K562 (cell line): ENCODE results near the gene OST4. TPM values are rescaled to one million over a fixed set of nuclear protein-coding genes. Genes with fewer than 3 reads are reported as not detected.

ENCODE experiments used
- ATAC-seq: fragments of 200-7000 bp; cut with Tn5 transposase; 3 replicates; pipeline ENCODE4 v1.9.1; 2020; ENCODE audit warnings: moderate library complexity
- BruUV-seq: library from RNA; stranded (reverse); fragments of 400-500 nt; replicated peaks from 2 replicates; lab custom pipeline; 2021; lab: Mats Ljungman, UMichigan
- CTCF ChIA-PET: fragments of 300-600 bp; formaldehyde crosslinking; extraction: SDS; loops from one replicate; lab custom pipeline; 2021; ENCODE audit warnings: low intra/inter-chr PET ratio; lab: Yijun Ruan, JAX
- POLR2A ChIA-PET: fragments of 300-600, 350-650 bp; sonication (Branson Sonifier 250); formaldehyde crosslinking; extraction: SDS; loops from one replicate; lab custom pipeline; 2021; ENCODE audit warnings: antibody characterized with exemption, inconsistent platforms; lab: Yijun Ruan, JAX
- DNase-seq, 4 experiments: peaks; one replicate each; pipeline versions ENCODE4 v3.0.0 to v3.0.0-alpha.2; 2011 to 2018; ENCODE audit warnings: low spot score in 3 of 4, mixed read lengths in 3 of 4; ENCODE audit errors: extremely low read depth in 1 of 4
- FAIRE-seq: peaks from 2 replicates; lab custom pipeline; 2011; peaks lifted over from hg19 to GRCh38; lab: Jason Lieb, UNC
- H2AFZ ChIP-seq: 2 replicates; pipeline ENCODE4 v1.6.0; 2011; ENCODE audit warnings: low read depth, low read length, control low read depth, inconsistent platforms
- H3K27ac ChIP-seq: fragments of 200-600 bp; 3 replicates; pipeline ENCODE4 v1.8.0; 2011; ENCODE audit warnings: low read depth, mild to moderate bottlenecking, control low read depth, inconsistent platforms, low read length, moderate library complexity, mixed read lengths; ENCODE audit errors: extremely low read depth
- H3K27me3 ChIP-seq, 2 experiments: fragments of 300-600 bp in 1 of 2; 2 replicates in 1 of 2; 3 replicates in 1 of 2; pipeline versions ENCODE4 v1.6.0 to v1.8.0; 2011; ENCODE audit warnings: inconsistent platforms in 2 of 2, low read length in 2 of 2, mild to moderate bottlenecking in 1 of 2, mixed read lengths in 1 of 2, moderate library complexity in 1 of 2; ENCODE audit not compliant: control insufficient read depth in 2 of 2, insufficient read depth in 2 of 2
- H3K36me3 ChIP-seq: fragments of 300-600 bp; 3 replicates; pipeline ENCODE4 v1.8.0; 2011; ENCODE audit warnings: mild to moderate bottlenecking, low read length, inconsistent platforms; ENCODE audit not compliant: control insufficient read depth, insufficient read depth
- H3K4me1 ChIP-seq, 2 experiments: fragments of 200-600 bp in 1 of 2; replicated peaks in 1 of 2; 2 replicates in 1 of 2; 3 replicates in 1 of 2; pipeline versions ENCODE4 v1.5.1 to v1.8.0; 2011; ENCODE audit warnings: inconsistent platforms in 2 of 2, low read length in 2 of 2, mild to moderate bottlenecking in 1 of 2, mixed read lengths in 1 of 2, moderate library complexity in 1 of 2; ENCODE audit not compliant: control insufficient read depth in 2 of 2, insufficient read depth in 2 of 2
- H3K4me2 ChIP-seq: 2 replicates; pipeline ENCODE4 v1.6.1; 2011; ENCODE audit warnings: low read length, control low read depth, inconsistent platforms, mixed read lengths; ENCODE audit not compliant: insufficient read depth
- H3K4me3 ChIP-seq: fragments of 200-600 bp; sonication (generic), shearing (Covaris generic); 2 replicates; pipeline ENCODE4 v1.5.1; 2016; ENCODE audit warnings: control low read depth, inconsistent platforms
- H3K79me2 ChIP-seq: fragments of 200-600 bp; 3 replicates; pipeline ENCODE4 v1.8.0; 2011; ENCODE audit warnings: low read length, inconsistent platforms; ENCODE audit not compliant: control insufficient read depth, insufficient read depth
- H3K9ac ChIP-seq, 2 experiments: 2 replicates each; pipeline versions ENCODE4 v1.6.0 to v1.6.1; 2011; ENCODE audit warnings: low read depth in 2 of 2, low read length in 2 of 2, control low read depth in 1 of 2, inconsistent platforms in 1 of 2, mild to moderate bottlenecking in 1 of 2, mixed read lengths in 1 of 2; ENCODE audit not compliant: insufficient read depth in 1 of 2
- H3K9me1 ChIP-seq: one replicate; pipeline ENCODE4 v1.6.0; 2011; ENCODE audit warnings: inconsistent platforms, mild to moderate bottlenecking, low read length, moderate library complexity; ENCODE audit not compliant: control insufficient read depth, insufficient read depth
- H3K9me3 ChIP-seq: replicated peaks from 2 replicates; pipeline ENCODE4 v1.5.1; 2011; ENCODE audit warnings: low read depth, low read length, inconsistent platforms; ENCODE audit not compliant: control insufficient read depth, insufficient read depth
- H4K20me1 ChIP-seq: replicated peaks from 2 replicates; pipeline ENCODE4 v1.6.1; 2011; ENCODE audit warnings: low read length, inconsistent platforms, mixed read lengths; ENCODE audit not compliant: control insufficient read depth, insufficient read depth
- ADNP ChIP-seq: fragments of 200-800 bp; sonication (Bioruptor generic); IDR thresholded peaks from 2 replicates; pipeline ENCODE4 v1.6.1; 2016; ENCODE audit warnings: missing genetic modification characterization, missing compliant biosample characterization
- BCL6 ChIP-seq: fragments of 250-450 bp; sonication (Bioruptor Pico); IDR thresholded peaks from 2 replicates; pipeline ENCODE4 v1.4.0; 2020
- CEBPB ChIP-seq: fragments of 450-650 bp; IDR thresholded peaks from 2 replicates; pipeline ENCODE4 v1.6.1; 2016; ENCODE audit warnings: missing genetic modification characterization, missing compliant biosample characterization
- ID3 ChIP-seq, 2 experiments: fragments of 250-450 bp in 1 of 2; fragments of 450-650 bp in 1 of 2; sonication (Bioruptor Pico) in 1 of 2; IDR thresholded peaks; 2 replicates each; pipeline versions ENCODE4 v1.6.1 to v1.8.0; 2016 to 2021; ENCODE audit warnings: mild to moderate bottlenecking in 2 of 2, moderate library complexity in 2 of 2, missing compliant biosample characterization in 1 of 2, missing genetic modification characterization in 1 of 2
- LARP7 ChIP-seq: fragments of 450-650 bp; IDR thresholded peaks from 2 replicates; pipeline ENCODE4 v1.6.1; 2016
- NCOA4 ChIP-seq: fragments of 450-650 bp; IDR thresholded peaks from 2 replicates; pipeline ENCODE4 v1.6.1; 2018; ENCODE audit warnings: mild to moderate bottlenecking; ENCODE audit not compliant: partially characterized antibody
- SRSF1 ChIP-seq: fragments of 200-400 bp; formaldehyde crosslinking; IDR thresholded peaks from 2 replicates; pipeline ENCODE4 v1.6.1; 2017; ENCODE audit warnings: mild to moderate bottlenecking, low read depth, low read length, moderate library complexity
- ZKSCAN8 ChIP-seq: fragments of 200-800 bp; sonication (Bioruptor generic); IDR thresholded peaks from 2 replicates; pipeline ENCODE4 v1.6.1; 2016; ENCODE audit warnings: missing genetic modification characterization, missing compliant biosample characterization
- WGBS: fragments of 100-300 bp; shearing (Covaris generic); methylation state at CpG from one replicate; pipeline ENCODE4 v1.1.6; 2016; ENCODE audit warnings: low coverage, mixed read lengths; ENCODE audit not compliant: insufficient coverage; ENCODE audit errors: missing lambda C conversion rate; 5-methylcytosine and 5-hydroxymethylcytosine counted together
- in situ Hi-C: fragments of 300-500 bp; cut with MboI; formaldehyde crosslinking; loops from 4 replicates; pipeline ENCODE4 v1.15.0; 2018; ENCODE audit warnings: inconsistent platforms, mixed read lengths
- intact Hi-C: fragments of 100-400 bp; cut with micrococcal nuclease; formaldehyde crosslinking; loops from 2 replicates; pipeline ENCODE4 v1.14.2; 2022
- polyA plus RNA-seq, 8 experiments: library from polyadenylated mRNA; depleted of rRNA in 4 of 8; stranded (reverse) in 5 of 8; unstranded in 3 of 8; fragments of >200 nt; fragmentation: Nextera tagmentation in 2 of 8; fragmentation: Illumina TruSeq in 1 of 8; extraction: Ambion mirVana in 2 of 8; extraction: Trizol in 1 of 8; gene quantifications; 2 replicates each; pipeline versions ENCODE4 v1.2.1 to v1.2.3, GENCODE V29; 2011 to 2014; ENCODE audit warnings: inconsistent platforms in 1 of 8, missing spikeins in 1 of 8
- total RNA-seq, 7 experiments: library from RNA; depleted of rRNA in 6 of 7; stranded (reverse); fragments of >200 nt in 6 of 7; fragmentation: Illumina TruSeq in 2 of 7; extraction: Trizol in 2 of 7; gene quantifications; 2 replicates each; pipeline versions ENCODE4 v1.2.1 to v1.2.3, GENCODE V29; 2011 to 2021; ENCODE audit warnings: low replicate concordance in 1 of 7

OST4 gene
- total and polyA plus RNA-seq, 9 of the 15 experiments (the other 6 are each of a cell fraction or from before 2014, with no cell fraction given): 186 to 1,155 (median 355) TPM

- BruUV-seq: no TSS peak
- H3K27me3 ChIP-seq: no peaks in the 10 kb centered on the region
- peaks cover 48 to 66% of the 10 kb centered on the region in 2 experiments for H3K4me1 ChIP-seq
- in situ Hi-C loops (loop anchor here (5.0 kb wide), 1 partner anchor 126 kb away; no protein-coding TSS in a partner anchor), intact Hi-C loops (no loop called here)
- DNase-seq (peak in 1 of 4 experiments; percentile 52), FAIRE-seq (peak; percentile 73), ATAC-seq (no peak)
- H3K4me3 ChIP-seq: no peak overlapping the region
- H4K20me1 ChIP-seq: no peaks in the 10 kb centered on the region
- peak overlapping the region; percentile 44 for H3K4me2 ChIP-seq
- no peaks in the 10 kb centered on the region for H3K9me3 ChIP-seq
- no peaks in the 10 kb centered on the region; the same call in 2 of the 3 replicates for H3K36me3 ChIP-seq
- H2AFZ ChIP-seq: peak overlapping the region; percentile 75; the same call in 1 of the 2 replicates
- no peak for TF ChIP-seq LARP7
- no peak for TF ChIP-seq CEBPB (tag)
- TF ChIP-seq BCL6 (CRISPR knock-in tag): no peak
- no peak for TF ChIP-seq ZKSCAN8
- no peak for TF ChIP-seq SRSF1
- TF ChIP-seq NCOA4: no peak
- no peak for TF ChIP-seq ADNP (tag)
- TF ChIP-seq ID3 (CRISPR knock-in tag; IDR thresholded peaks at IDR 0.05): no peak
- TF ChIP-seq ID3 (tag; IDR thresholded peaks at IDR 0.05): no peak
- ChIA-PET POLR2A (interaction anchor here (0.6 to 2.1 kb wide), 2 partner anchors 12 to 166 kb away, joined by 4 to 5 read pairs; no protein-coding TSS in a partner anchor), CTCF (no interaction called here)
- H3K9me1 ChIP-seq: no peaks in the 10 kb centered on the region
- peak overlapping the region; percentile 40 to 74; a peak in 3 of 4 replicates for H3K9ac ChIP-seq
- peak overlapping the region; percentile 24; the same call in 1 of the 3 replicates for H3K27ac ChIP-seq
- H3K79me2 ChIP-seq: peaks cover 13% of the 10 kb centered on the region; the same call in 2 of the 3 replicates
- 16% methylated on average over 6 of the region's 6 CpGs for WGBS
These were observed 17.2 kb upstream of the OST4 start for GRCh38 chr2:27088634-27089033.
